Activated gamma-delta T cell treated with anti-CD3 and anti-CD28 coated beads, Interleukin-2, amount 50 U/mL, for 16 hours (primary cell): ENCODE data around the gene PYURF.

Experiments used
- DNase-seq: peaks from one replicate; pipeline ENCODE4 v3.0.0-alpha.2; 2020; ENCODE audit warnings: low read depth

PYURF gene, protein sequence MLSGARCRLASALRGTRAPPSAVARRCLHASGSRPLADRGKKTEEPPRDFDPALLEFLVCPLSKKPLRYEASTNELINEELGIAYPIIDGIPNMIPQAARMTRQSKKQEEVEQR

DNA sequence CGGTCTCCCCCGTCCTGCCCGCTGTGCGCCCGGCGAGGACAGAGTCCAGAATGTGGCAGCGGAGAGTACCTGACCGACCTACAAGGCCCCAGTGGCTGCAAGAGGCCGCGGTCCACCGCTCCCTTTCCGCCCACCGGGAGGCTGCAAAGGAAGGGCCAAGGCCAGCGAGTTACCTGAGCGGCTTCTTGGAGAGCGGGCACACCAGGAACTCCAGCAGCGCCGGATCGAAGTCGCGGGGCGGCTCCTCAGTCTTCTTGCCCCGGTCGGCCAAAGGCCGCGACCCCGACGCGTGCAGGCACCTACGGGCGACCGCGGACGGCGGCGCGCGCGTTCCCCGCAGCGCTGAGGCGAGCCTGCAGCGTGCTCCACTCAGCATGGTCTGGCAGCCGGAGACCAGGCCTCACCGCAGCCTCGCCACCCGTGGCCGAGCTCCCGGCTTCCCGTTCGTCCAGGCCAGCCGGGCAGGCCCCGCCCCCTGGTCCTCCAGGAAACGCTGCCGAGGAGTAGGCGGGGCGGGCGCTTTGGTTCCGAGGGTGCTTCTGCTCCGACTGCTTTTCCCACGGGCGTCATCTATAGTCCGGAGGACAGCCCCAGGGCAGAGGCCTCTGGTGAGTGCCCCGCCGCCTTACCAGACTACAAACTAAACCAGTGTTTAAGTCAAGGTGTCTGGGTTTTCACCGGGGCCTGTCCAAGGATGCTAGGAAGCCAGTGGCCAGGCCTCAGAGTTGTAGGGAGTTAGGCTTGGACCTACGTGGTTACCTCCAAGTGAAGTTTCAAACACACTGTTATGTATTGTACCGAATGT is at the start of gene PYURF:
PYURF (minus strand) TSS at position 452 of the 805 bp plus-strand sequence; CDS start at position 376, 76 bp downstream.
- DNase-seq: peak; percentile 52

DNA sequence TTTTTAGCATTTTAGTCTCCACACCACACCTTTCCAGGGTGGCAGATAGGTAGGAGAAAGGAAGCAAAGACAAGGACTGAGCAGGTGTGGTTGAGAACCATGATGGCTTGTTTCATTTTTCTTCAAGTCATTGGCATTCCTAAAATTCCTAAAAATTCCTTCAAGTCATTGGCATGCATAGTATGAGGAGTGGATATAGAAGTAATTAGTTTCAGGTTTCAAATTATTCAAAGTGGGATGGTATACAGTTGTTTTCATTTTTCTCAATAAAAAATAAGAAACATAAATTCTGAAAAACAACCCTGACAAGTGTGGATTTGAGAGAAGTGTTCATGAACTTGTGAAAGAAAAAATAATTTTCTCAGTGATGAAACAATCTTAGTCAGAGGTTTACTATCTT is 46.4 kb upstream of the PYURF start:
- no peak for DNase-seq

DNA sequence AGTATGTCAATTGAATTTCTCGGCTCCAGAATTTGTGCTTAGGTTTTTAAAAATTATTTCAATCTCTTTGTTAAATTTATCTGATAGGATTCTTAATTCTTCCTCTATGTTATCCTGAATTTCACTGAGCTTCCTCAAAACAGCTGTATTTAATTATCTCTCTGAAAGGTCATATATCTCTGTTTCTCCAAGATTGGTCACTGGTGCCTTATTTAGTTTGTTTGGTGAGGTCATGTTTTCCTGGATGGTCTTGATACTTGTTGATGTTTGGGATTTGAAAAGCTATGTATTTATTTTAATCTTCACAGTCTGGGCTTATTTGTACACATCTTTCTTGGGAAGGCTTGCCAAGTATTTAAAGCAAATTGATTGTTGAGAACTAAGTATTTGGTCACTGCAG is 44.0 kb upstream of the PYURF start:
- DNase-seq: no peak

DNA sequence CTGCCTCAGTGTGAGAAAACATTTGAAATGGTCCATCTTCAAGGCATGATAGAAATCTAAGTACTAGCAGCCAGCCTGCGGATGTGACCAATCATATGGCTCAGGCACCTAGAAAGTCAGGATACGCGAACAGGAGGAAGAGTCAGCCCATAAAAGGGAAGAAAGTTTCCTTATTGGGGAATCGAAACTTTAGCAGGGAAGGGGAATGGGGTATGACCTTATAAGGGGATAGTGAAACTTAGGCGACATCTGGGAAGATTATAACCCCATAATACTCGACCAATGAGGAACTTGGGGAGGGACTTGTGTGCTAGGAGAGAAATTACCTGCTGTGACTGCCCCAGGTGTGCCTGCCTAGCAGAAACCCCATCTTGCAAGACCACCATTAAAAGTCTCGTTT is 26.2 kb upstream of the PYURF start:
- no peak for DNase-seq

DNA sequence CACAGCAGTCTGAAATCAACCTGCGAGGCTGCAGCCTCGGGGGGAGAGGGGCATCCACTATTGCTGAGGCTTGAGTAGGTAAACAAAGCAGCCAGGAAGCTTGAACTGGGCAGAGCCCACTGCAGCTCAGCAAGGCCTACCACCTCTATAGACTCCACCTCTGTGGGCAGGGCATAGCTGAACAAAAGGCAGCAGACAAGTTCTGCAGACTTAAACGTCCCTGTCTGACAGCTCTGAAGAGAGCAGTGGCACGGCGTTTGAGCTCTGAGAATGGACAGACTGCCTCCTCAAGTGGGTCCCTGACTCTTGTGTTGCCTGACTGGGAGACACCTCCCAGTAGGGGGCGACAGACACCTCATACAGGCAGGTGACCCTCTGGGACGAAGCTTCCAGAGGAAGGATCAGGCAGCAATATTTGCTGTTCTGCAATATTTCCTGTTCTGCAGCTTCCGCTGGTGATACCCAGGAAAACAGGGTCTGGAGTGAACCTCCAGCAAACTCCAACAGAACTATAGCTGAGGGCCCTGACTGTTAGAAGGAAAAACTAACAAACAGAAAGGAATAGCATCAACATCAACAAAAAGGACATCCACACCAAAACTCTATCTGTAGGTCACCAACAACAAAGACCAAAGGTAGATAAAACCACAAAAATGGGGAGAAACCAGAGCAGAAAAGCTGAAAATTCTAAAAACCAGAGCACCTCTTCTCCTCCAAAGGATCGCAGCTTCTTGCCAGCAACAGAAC is 15.9 kb upstream of the PYURF start:
- DNase-seq: peak; percentile 64

DNA sequence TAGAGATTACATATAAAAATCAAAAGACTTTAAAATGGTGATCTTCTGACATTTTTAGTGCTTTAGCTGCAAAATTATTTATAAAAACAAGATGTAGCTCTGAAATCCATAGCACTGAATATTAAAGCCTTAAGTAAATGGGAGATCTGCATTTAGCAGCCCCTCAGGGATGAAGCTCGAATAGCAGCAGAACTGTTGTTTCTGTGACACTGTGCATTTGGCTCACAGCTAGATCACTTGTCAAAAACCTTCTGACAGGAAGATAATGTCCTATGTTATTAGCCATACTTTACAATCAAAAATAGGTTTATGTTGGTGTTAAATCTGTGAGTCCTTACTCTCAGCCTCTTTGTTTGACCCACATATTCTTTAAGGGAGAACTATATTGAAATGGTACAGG is 14.1 kb upstream of the PYURF start:
- DNase-seq: no peak

DNA sequence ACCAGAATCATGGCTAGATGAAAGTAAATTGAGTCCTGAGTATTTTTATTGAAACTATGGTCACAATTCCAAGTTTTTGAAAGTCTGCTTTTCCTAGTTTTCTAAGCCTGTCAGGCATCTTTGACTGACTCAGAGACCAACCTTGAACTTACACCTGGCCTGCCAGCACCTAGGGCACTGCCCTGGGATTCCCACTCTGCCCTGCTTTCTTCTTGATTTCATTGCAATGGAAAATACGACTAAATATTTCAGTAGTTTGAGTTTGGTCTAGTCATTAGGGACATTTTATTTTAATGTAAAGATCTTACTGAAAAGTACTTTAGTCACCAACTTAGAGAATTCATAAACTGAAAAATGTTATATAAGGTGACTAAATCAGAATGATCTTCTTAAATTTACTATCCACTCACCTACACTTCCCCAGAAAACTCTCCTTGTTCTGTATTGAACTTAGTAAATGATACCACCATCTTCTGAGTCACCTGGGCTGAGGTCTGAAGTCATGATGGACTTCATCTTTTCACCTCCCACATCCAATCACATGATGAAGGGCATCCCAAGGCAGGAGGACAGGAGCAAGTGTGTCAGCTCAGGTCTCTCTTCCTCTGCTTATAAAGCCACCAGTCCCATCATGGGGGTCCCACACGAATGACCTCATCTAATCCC is 11.6 kb upstream of the PYURF start:
- no peak for DNase-seq

DNA sequence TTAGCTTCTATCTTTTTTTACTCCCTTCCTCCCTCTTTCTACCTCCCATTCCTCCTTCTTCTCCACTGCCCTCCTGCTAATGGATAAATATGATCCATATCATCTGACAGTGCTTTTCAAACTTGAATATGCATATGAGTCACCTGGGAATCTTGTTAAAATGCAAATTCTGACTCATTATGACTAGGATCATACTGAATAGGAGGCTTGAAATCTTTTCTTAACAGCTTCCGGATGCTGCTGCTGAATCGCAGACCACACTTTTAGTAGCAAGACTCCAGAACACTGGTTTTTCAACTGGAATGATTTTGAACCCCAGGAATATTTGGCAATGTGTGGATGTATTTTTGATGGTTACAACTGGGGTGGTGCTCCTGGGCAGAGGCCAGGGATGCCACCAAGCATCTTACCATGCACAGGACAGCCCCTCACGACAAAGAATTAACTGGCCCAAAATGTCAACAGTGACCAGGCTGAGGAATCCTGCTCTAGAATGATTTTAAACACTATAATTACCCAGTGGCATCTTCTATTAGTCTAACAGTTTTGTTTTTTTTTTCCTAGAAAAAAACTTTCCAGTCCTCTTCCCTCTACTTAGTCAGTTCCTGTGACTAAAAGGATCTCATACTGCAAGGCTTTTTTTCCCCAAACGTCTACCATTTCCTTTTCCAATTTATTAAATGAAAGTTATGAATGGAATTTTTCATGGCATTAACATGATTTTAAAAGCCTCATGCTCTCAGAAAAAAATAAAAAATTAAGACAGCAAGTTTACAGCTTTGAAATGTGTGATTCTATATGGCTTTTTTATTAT is 10.6 kb upstream of the PYURF start:
- DNase-seq: no peak

DNA sequence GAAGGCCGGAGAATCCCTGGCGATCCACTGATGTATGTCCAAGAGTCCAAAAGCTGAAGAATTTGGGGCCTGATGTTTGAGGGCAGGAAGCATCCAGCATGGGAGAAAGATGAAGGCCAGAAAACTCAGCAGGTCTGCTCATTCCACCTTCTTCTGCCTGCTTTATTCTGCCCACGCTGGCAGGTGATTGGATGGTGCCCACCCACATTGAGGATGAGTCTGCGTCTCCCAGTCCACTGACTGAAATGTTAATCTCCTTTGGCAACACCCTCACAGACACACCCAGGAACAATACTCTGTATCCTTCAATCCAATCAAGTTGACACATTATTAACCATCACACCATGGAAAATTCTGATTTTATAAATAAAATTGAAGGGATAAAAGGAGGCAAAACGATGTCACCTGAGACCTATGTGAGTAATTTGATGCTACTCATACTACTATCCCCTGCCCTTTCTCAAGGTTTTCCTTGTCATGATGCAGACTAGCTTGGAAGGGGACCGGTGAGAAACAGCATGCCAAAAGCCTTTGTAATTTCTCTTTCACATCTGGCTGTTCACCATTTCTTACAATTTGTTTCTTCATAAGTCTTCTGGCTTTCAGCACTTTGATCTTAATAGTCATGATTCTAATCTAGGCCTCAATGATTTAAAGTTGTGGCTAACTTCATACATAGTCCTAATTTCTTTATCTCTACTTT is 9.7 kb upstream of the PYURF start:
- DNase-seq: no peak

DNA sequence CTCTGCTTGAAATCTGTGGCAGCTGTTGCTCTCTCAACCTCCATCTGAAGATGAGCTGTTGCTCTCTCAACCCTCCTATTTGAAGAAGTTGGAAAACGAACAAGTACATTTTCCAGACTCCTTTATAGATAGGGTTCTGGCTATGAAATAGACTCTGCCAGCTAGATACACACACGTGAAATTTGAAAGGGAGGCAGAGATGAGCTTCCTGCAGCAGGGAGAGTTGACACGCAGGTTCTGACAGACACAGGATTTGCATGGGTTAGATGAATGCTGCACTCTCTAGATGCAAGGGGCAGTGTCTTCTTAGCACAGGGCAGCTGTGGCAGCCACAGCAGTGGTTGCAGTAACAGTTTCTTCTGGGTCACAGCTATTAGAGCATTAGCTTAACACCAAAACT is 8.0 kb upstream of the PYURF start:
- no peak for DNase-seq

DNA sequence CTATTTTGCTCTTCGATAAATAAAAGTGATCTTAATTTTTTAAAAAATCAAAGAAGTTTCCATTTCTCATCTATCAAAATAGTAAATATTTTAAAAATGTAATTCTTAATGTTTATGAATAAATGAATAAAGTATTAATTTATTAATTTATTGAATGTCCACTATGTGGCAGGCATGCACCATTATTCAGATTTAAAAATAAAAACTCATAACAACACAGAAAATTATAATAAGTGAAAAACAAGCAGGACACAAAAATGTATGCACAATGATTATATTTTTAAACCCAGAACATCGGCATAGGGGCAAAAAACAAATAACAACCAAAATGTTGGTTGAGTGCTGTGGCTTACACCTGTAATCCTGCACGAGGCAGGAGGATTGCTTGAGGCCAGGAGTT is 5.3 kb upstream of the PYURF start:
- DNase-seq: no peak

DNA sequence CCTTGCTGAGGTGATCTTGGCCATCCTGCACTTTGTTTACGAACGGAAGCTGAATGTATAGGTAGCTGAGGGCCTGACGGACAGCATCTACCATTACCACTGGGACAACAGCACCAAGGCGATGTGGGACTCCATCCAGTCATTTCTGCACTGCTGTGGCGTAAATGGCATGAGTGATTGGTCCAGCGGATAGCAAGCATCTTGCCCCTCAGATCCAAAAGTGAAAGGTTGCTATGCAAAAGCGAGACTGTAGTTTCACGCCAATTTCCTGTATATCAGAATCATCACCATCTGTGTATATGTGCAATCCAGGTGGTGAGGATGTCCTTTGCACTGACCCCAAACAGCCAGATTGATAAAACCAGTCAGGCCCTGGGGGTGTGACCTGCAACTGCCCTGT is 4.2 kb upstream of the PYURF start:
- no peak for DNase-seq

DNA sequence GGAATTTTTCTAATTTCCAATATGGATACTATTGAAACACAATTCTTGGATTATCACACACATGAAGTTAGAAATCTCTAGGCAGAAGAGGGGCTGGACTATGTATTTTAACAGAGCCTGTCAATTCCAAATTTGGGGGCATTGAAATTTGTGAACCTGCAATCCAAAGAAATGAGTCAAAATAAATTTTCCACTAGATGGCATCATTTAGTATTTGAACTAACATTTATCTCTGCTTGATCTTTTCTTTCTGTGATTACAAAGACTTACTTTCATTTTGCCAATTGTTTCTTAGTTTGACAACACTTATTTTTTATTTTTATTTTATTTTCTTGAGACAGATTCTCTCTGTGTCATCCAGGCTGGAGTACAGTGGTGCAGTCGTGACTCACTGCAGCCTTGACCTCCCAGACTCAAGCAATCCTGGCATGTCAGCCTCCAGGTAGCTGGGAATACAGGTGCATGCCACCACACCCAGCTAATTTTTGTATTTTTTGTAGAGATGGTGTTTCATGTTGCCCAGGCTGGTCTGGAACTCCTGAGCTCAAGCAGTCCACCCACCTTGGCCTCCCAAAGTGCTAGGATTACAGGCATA is 2.7 kb upstream of the PYURF start:
- no peak for DNase-seq

DNA sequence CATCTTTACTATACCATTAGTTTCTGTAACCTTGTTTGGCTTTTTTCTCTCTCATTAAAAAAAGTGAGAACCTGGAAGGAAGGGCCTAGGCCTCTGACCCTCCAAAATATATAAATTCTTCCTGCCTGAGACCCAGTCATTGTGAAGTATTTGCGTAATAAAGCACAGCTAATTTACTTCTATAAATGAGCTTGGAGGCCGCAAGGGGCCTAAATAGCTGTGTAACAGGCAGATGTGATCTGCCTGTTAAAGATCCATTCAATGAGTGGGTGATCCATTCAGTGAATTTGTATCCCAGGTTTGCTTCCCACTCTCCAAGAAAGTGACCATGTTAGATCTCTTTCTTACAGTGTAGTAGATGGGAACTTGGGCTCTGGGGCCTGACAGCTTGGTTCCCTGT is 595 bp upstream of the PYURF start:
- DNase-seq: no peak

DNA sequence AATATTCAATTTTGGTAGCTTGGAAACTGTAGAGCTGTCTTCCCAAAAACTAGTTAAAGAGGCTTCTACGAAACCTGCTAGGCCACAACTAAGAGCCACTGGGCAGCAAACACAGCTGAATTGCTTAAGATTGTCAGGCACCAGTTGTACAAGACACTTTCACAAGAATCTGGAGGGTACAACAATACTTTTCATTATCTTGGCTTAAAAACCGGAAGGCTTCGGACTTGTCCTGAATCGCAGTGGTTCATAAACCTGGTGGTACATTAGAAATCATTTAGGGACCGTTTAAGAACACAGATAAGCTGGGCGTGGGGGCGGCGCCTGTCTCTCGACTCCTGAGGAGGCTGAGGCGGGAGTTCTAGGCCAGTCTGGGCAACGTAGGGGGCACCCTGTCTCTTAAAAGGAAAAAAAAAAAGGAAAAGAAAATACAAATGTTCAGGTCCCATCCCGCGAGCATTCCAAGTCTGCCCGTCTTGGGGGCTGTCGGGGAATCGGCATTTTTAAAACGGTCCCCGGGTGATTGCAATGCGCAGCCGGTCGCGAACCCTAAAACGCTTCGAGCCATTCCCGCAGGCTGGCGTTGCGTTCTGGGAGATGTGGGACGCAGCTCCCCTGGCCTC is 763 bp downstream of the PYURF start:
- DNase-seq: no peak

DNA sequence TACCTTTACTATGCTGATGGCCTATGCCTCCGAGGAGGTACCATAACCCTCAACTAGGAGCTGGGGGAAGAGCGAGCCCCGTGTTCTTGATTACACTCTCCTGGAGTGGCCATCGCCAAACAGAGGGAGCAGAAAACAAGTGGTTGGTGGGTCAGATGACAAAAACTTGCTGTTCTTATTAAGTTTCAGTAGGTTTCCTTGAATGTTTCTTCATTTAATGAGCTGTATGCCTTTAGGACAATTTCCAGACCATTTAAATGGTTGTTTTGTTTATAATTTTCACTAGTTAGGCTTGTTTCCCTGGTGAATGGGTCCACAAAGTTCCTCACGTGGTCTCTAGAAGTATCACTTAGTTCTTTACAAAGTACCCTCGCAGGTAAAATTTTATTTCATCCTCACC is 4.7 kb downstream of the PYURF start:
- no peak for DNase-seq

DNA sequence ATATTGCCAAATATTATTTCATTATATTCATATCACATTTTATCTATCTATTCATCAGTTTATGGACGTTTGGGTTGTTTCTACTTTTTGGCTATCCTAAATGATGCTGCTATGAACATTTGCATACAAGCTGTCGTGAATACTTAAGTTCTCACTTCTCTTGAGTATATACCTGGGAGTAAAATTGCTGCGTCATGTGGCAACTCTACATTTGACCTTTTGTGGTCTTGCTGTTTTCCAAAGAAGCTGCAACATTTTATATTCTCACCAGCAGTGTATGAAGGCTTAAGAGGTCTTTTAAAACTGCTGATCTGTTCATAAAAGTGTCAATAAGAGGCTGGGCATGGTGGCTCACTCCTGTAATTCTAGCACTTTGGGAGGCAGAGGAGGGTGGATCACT is 5.8 kb downstream of the PYURF start:
- DNase-seq: no peak

DNA sequence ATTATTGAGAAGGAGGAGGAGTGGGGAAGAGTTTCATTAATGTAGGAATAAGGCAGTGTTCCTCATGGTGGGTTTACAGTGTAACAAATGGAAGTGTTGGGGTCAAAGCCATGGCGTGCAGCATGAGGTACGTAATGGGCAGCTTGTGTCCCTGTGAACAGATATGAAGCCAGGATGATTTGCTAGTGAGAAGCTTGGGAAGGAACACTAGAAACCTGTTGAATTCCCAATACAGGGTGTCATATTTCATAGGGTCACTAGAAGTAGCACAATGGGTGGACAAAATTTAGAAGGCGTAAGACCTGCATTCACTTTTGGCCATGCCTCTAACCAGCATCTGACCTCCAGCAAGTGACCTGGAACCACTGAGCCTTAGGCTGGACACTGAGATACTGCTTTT is 6.8 kb downstream of the PYURF start:
- DNase-seq: no peak

DNA sequence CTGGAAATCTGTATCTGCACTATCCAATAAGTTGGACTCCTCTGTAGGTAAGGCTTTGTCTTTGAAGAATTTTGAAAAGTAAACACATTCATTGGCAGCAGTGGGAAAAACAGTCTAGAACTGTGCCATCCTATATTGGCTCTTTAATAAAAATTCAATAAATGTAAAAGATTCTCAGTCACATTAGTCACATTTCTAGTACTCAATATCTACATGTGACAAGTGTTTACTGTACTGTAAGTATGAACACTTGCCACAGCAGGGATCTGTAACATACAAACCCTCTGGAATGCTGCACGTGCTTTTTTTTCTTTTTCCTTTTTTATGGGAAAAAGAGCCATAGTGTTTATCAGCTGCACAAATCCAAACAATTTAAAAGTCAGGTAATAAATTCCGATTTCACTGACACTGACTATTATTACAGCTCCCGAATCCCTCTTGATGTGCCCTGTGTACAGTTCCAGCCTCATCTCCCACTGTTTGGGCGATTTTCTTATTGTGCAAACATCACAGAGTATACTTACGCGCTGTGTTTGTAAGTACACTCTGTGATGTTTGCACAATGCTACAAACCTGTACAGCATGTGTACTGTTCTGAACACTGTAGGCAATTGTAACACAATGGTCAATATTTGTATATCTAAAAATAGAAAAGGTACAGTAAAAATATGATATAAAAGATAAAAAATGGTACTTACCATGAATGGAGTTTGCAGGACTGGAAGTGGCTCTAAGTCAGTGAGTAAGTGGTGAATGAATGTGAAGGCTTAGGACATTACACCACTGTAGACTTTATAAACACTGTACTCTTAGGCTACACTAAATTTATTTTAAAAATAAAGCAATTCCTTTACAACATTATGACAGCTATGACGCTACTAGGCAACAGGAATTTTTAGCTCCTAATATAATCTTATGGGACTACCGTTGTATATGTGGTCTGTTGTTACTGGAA is 8.7 kb downstream of the PYURF start:
- DNase-seq: no peak
